Keratinocyte (primary cell): Measurements from ENCODE around the gene MPPE1.

Experiments used
- CTCF ChIP-seq, 3 experiments: IDR thresholded peaks in 1 of 3; conservative IDR thresholded peaks in 1 of 3; optimal IDR thresholded peaks in 1 of 3; 2 replicates in 2 of 3; 3 replicates in 1 of 3; pipeline versions ENCODE3 to v1.5.1; 2011; ENCODE audit warnings: low read length in 3 of 3, mild to moderate bottlenecking in 3 of 3, moderate library complexity in 2 of 3, control low read depth in 1 of 3, inconsistent platforms in 1 of 3; ENCODE audit not compliant: insufficient read depth in 2 of 3; ENCODE audit errors: extremely low read depth in 1 of 3
- EZH2 ChIP-seq: IDR thresholded peaks from one replicate; pipeline ENCODE4 v1.6.1; 2012; ENCODE audit warnings: inconsistent platforms, mild to moderate bottlenecking, low read length, moderate library complexity

- TF ChIP-seq EZH2 (no peak), CTCF (optimal IDR thresholded peaks at IDR 0.05 in 1 of 3, IDR thresholded peaks at IDR 0.05 in 1 of 3, conservative IDR thresholded peaks at IDR 0.05 in 1 of 3; ENCODE audit: extremely low read depth in 1 of 3, insufficient read depth in 2 of 3, low read length in 3 of 3) (no peak)
Measured at GRCh38 chr18:11864471-11864870, 43.6 kb downstream of the MPPE1 start.
